ENCODE data around the gene SLC25A29. TPM values are rescaled to one million over a fixed set of nuclear protein-coding genes. Genes with fewer than 3 reads are reported as not detected.

The SLC25A29 gene, protein sequence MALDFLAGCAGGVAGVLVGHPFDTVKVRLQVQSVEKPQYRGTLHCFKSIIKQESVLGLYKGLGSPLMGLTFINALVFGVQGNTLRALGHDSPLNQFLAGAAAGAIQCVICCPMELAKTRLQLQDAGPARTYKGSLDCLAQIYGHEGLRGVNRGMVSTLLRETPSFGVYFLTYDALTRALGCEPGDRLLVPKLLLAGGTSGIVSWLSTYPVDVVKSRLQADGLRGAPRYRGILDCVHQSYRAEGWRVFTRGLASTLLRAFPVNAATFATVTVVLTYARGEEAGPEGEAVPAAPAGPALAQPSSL
- 45.0 TPM for polyA plus RNA-seq (2012; ENCODE audit: insufficient read length, low read depth)

DNA sequence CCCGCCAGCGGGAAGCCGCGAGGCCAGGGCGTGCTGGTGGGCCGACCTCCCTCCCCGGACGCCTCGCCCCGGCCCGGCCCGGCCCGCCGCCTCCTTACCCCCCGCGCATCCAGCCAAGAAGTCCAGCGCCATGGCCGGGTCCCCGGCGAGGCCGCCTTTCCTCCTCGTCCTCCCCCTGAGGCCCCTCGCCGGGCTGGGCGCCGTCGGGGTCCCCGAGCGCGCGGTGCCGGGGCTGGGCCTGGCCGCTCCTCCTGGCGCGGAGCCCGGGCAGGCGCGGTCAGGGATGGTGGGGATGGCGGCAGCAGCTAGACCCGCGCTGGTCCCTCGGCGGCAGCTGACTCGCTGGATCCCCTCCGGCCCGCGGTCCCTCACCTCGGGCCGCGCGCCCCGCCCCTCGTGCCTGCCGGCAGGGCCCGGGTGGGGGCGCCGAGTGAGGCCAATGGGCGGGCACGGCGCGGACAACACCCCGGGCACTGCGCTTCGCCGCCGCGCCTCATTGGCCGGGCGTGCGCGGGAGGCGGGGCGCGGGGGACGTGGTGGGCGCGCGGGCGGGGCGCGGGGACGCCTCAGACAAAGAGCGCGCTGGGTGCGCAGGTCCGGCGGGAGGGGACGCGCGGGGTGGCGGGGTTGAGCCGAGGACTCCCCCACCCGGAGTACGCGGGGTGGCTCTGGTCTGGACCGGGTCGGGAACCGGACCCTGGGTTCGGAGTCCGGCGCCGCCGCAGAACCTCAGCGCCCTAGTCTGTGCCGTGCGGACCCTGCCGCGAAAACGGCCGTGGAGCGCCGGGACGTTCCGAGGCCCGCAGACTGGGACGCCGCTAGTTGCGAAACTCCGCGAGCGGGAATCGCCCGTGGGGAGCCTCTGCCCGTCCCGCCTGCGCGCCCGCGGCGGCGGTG lies at the start of gene SLC25A29:
Gene SLC25A29, minus strand, starts transcription at position 344 of the 897 bp plus-strand sequence. Its CDS starts 212 bp downstream, at position 132.
- TF ChIP-seq POLR2AphosphoS5 (IDR thresholded peaks at IDR 0.05; ENCODE audit: low read depth, low read length) (no peak), SIN3A (IDR thresholded peaks at IDR 0.05; ENCODE audit: borderline replicate concordance, insufficient read depth, low read length) (no peak), FOXP2 (optimal IDR thresholded peaks at IDR 0.05; ENCODE audit: borderline replicate concordance, extremely low read depth, extremely low read length, insufficient read depth) (peak; percentile 5), TAF1 (IDR thresholded peaks at IDR 0.05; ENCODE audit: borderline replicate concordance, insufficient read depth, low read length) (no peak)
- TF ChIP-seq, protein P1, sequence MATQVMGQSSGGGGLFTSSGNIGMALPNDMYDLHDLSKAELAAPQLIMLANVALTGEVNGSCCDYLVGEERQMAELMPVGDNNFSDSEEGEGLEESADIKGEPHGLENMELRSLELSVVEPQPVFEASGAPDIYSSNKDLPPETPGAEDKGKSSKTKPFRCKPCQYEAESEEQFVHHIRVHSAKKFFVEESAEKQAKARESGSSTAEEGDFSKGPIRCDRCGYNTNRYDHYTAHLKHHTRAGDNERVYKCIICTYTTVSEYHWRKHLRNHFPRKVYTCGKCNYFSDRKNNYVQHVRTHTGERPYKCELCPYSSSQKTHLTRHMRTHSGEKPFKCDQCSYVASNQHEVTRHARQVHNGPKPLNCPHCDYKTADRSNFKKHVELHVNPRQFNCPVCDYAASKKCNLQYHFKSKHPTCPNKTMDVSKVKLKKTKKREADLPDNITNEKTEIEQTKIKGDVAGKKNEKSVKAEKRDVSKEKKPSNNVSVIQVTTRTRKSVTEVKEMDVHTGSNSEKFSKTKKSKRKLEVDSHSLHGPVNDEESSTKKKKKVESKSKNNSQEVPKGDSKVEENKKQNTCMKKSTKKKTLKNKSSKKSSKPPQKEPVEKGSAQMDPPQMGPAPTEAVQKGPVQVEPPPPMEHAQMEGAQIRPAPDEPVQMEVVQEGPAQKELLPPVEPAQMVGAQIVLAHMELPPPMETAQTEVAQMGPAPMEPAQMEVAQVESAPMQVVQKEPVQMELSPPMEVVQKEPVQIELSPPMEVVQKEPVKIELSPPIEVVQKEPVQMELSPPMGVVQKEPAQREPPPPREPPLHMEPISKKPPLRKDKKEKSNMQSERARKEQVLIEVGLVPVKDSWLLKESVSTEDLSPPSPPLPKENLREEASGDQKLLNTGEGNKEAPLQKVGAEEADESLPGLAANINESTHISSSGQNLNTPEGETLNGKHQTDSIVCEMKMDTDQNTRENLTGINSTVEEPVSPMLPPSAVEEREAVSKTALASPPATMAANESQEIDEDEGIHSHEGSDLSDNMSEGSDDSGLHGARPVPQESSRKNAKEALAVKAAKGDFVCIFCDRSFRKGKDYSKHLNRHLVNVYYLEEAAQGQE (IDR thresholded peaks at IDR 0.05; ENCODE audit: insufficient read depth in 1 of 2, low read depth in 2 of 2, low read length in 2 of 2), result no peak

DNA sequence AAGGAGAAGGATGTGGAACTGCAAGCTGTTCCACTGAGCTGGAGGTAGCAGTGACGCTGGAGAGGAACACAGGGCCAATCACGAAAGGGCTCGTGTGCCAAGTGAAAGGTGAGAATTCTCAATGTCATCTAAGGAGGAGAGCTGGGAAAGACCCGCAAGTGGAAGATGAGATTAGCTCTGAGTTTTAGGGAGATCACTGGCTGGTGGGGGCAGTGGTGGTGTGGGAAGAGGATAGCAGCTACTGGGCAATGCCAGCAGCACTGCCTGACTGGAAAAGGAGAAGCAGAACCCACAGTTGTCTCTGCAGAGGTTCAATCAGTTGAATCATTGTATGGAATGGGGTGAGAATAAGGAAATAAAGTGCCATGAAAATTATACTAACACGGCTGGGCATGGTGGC lies 44.7 kb upstream of the SLC25A29 start:
- no peak for TF ChIP-seq FOXP2 (optimal IDR thresholded peaks at IDR 0.05; ENCODE audit: borderline replicate concordance, extremely low read depth, extremely low read length, insufficient read depth)
- TF ChIP-seq, protein P1 (IDR thresholded peaks at IDR 0.05; ENCODE audit: insufficient read depth in 1 of 2, low read depth in 2 of 2, low read length in 2 of 2), result no peak
- no peak for TF ChIP-seq SIN3A (IDR thresholded peaks at IDR 0.05; ENCODE audit: borderline replicate concordance, insufficient read depth, low read length)
- TF ChIP-seq POLR2AphosphoS5 (IDR thresholded peaks at IDR 0.05; ENCODE audit: low read depth, low read length), result no peak
- no peak for TF ChIP-seq TAF1 (IDR thresholded peaks at IDR 0.05; ENCODE audit: borderline replicate concordance, insufficient read depth, low read length)

DNA sequence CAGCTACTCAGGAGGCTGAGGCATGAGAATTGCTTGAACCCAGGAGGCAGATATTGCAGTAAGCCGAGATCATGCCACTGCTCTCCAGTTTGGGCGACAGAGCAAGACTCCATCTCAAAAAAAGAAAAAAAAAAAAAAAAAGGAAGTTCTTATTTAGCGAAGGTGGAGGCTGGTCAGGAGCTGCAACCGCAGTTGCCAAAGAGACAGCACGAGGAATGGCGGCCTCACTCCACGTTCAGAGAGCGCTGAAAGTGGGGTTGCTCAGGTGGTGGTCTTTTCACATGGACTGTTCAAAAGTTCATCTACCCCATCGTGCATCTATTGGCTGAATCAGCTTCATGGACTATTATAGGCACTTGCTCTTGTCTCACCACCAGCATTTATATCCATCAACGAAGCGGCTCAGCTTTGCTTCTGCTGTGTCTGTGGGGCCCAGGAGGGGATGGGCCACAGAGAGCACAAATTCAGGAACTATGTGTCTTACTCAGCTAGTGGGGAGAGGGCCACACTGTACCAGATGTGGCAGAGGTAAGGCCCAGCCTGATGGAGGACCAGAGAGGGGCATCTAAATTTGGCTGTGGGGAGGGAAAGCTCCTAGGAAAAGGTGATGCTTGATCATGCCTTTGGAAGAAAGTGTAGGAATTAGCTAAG lies 44.2 kb upstream of the SLC25A29 start:
- TF ChIP-seq TAF1 (IDR thresholded peaks at IDR 0.05; ENCODE audit: borderline replicate concordance, insufficient read depth, low read length), result no peak
- no peak for TF ChIP-seq SIN3A (IDR thresholded peaks at IDR 0.05; ENCODE audit: borderline replicate concordance, insufficient read depth, low read length)
- no peak for TF ChIP-seq FOXP2 (optimal IDR thresholded peaks at IDR 0.05; ENCODE audit: borderline replicate concordance, extremely low read depth, extremely low read length, insufficient read depth)
- no peak for TF ChIP-seq POLR2AphosphoS5 (IDR thresholded peaks at IDR 0.05; ENCODE audit: low read depth, low read length)
- TF ChIP-seq, protein P1 (IDR thresholded peaks at IDR 0.05; ENCODE audit: insufficient read depth in 1 of 2, low read depth in 2 of 2, low read length in 2 of 2), result no peak

DNA sequence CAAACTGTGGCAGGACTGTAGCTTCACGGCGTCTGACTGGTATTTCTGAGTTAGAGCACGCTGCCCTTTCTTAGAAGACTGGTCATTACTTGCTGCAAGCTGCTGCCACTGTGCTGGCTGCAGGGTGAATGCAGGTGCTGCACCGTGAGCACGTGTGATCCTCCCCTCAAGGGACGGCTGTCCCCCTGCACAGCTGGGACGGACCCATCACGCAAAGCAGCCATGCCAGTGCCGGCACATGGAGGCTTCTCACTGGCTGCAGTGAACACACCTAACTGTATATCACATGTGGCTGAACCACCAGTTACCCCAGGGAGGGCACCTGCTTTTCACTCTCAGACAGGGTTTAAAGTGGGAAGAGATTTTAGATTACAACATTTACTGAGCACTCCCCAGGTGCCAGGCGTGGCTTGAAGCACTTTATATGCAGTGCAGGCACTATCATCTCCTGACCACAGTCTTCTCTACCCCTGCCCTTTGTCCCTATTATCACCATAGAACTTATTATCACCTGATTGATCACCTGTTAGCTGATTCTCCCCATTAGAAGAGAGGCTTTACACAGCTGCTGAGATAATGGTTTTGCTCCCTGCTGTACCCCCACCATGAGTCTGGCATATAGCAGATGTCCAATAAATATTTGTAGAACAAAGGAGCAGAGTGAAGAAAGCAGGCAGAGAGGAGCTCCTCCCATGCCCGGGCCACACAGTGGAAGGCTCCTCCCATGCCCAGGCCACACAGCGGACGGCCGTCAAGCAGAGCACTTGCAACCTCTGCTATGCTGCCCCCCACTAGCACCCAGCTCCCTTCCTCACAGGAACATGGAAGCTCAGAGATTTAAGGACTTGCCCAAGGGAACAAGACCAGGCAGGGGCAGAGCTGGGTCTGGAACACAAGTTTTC lies 42.8 kb upstream of the SLC25A29 start:
- TF ChIP-seq, protein P1 (IDR thresholded peaks at IDR 0.05; ENCODE audit: insufficient read depth in 1 of 2, low read depth in 2 of 2, low read length in 2 of 2), result no peak
- TF ChIP-seq FOXP2 (optimal IDR thresholded peaks at IDR 0.05; ENCODE audit: borderline replicate concordance, extremely low read depth, extremely low read length, insufficient read depth) (no peak), SIN3A (IDR thresholded peaks at IDR 0.05; ENCODE audit: borderline replicate concordance, insufficient read depth, low read length) (no peak), POLR2AphosphoS5 (IDR thresholded peaks at IDR 0.05; ENCODE audit: low read depth, low read length) (no peak), TAF1 (IDR thresholded peaks at IDR 0.05; ENCODE audit: borderline replicate concordance, insufficient read depth, low read length) (no peak)
